HCT116 (cell line): ENCODE data around the gene KLF3. TPM values are rescaled to one million over a fixed set of nuclear protein-coding genes. Genes with fewer than 3 reads are reported as not detected.

Experiments used
- ATAC-seq: fragments of 200-7000 bp; cut with Tn5 transposase; 2 replicates; pipeline ENCODE4 v1.9.1; 2020; ENCODE audit warnings: mild to moderate bottlenecking, moderate library complexity
- BruUV-seq: library from RNA; stranded (reverse); fragments of 400-500 nt; replicated peaks from 2 replicates; lab custom pipeline; 2021; lab: Mats Ljungman, UMichigan
- CTCF ChIA-PET: fragments of 300-600 bp; sonication (Branson Sonifier 250); formaldehyde crosslinking; loops from one replicate; lab custom pipeline; 2021; ENCODE audit warnings: antibody characterized with exemption; lab: Charles Lee
- POLR2A ChIA-PET: fragments of 300-600, 350-600 bp; sonication (Branson Sonifier 250); formaldehyde crosslinking; loops from one replicate; lab custom pipeline; 2021; ENCODE audit warnings: antibody characterized with exemption; lab: Charles Lee
- RAD21 ChIA-PET, 2 experiments: fragments of 300-600 bp; sonication (Branson Sonifier 250); formaldehyde crosslinking; loops; one replicate each; lab custom pipeline; 2023; ENCODE audit warnings: low total read pairs in 2 of 2; ENCODE audit not compliant: uncharacterized antibody in 2 of 2, unreplicated experiment in 2 of 2, low non-redundant PET in 1 of 2; lab: Charles Lee
- DNase-seq: peaks from one replicate; pipeline ENCODE4 v3.0.0-alpha.2; 2010; ENCODE audit warnings: low read depth, low spot score
- H2AFZ ChIP-seq: fragments of 200-600 bp; shearing (Covaris generic), sonication (generic); 2 replicates; pipeline ENCODE4 v1.6.1; 2017; ENCODE audit warnings: low read depth, mixed run types, mixed read lengths, antibody characterized with exemption, low read length; ENCODE audit not compliant: poor library complexity, severe bottlenecking
- H3K27ac ChIP-seq: 2 replicates; pipeline ENCODE4 v1.5.1; 2012; ENCODE audit warnings: low read depth, low read length
- H3K27me3 ChIP-seq: fragments of 200-600 bp; sonication (generic); 2 replicates; pipeline ENCODE4 v1.6.1; 2016; ENCODE audit warnings: mixed run types, low read length, mixed read lengths; ENCODE audit not compliant: insufficient read depth
- H3K36me3 ChIP-seq, 2 experiments: fragments of 200-500 bp in 1 of 2; fragments of 200-600 bp in 1 of 2; sonication (Bioruptor generic) in 1 of 2; sonication (generic) in 1 of 2; 2 replicates each; pipeline versions ENCODE4 v1.5.1 to v1.6.1; 2014 to 2016; ENCODE audit warnings: low read length in 2 of 2, inconsistent platforms in 1 of 2, mixed read lengths in 1 of 2, mixed run types in 1 of 2; ENCODE audit not compliant: insufficient read depth in 2 of 2, control insufficient read depth in 1 of 2
- H3K4me1 ChIP-seq, 2 experiments: fragments of 200-600 bp in 1 of 2; sonication (generic) in 1 of 2; 2 replicates each; pipeline versions ENCODE4 v1.5.1 to v1.6.1; 2012 to 2017; ENCODE audit warnings: low read length in 2 of 2, inconsistent platforms in 1 of 2, mild to moderate bottlenecking in 1 of 2, mixed read lengths in 1 of 2, mixed run types in 1 of 2, moderate library complexity in 1 of 2; ENCODE audit not compliant: insufficient read depth in 2 of 2, control insufficient read depth in 1 of 2
- H3K4me2 ChIP-seq: fragments of 200-600 bp; sonication (generic); 2 replicates; pipeline ENCODE4 v1.6.1; 2017; ENCODE audit warnings: mixed run types, low read length, mixed read lengths
- H3K4me3 ChIP-seq, 2 experiments: fragments of 200-600 bp in 1 of 2; sonication (generic) in 1 of 2; replicated peaks in 1 of 2; 2 replicates each; pipeline ENCODE4 v1.5.1; 2011 to 2016; ENCODE audit warnings: low read length in 2 of 2, control low read depth in 1 of 2, low read depth in 1 of 2, mild to moderate bottlenecking in 1 of 2, mixed read lengths in 1 of 2, mixed run types in 1 of 2
- H3K79me2 ChIP-seq: fragments of 200-600 bp; sonication (generic); 2 replicates; pipeline ENCODE4 v1.6.1; 2017; ENCODE audit warnings: mild to moderate bottlenecking, mixed run types, low read length, moderate library complexity, mixed read lengths; ENCODE audit not compliant: insufficient read depth
- H3K9ac ChIP-seq: fragments of 200-600 bp; sonication (generic); 2 replicates; pipeline ENCODE4 v1.6.1; 2016; ENCODE audit warnings: low read length, mixed read lengths
- H3K9me2 ChIP-seq: fragments of 200-600 bp; sonication (generic), shearing (Covaris generic); 2 replicates; pipeline ENCODE4 v1.6.1; 2017; ENCODE audit warnings: mixed run types, mild to moderate bottlenecking, moderate library complexity; ENCODE audit not compliant: insufficient read depth
- H3K9me3 ChIP-seq, 2 experiments: fragments of 200-500 bp in 1 of 2; fragments of 200-600 bp in 1 of 2; sonication (Bioruptor generic) in 1 of 2; sonication (generic) in 1 of 2; 2 replicates each; pipeline ENCODE4 v1.6.1; 2014 to 2017; ENCODE audit warnings: low read length in 2 of 2, mixed read lengths in 2 of 2, inconsistent platforms in 1 of 2, low read depth in 1 of 2, mild to moderate bottlenecking in 1 of 2, mixed run types in 1 of 2, moderate library complexity in 1 of 2; ENCODE audit not compliant: control insufficient read depth in 1 of 2, insufficient read depth in 1 of 2
- H4K20me1 ChIP-seq: fragments of 200-600 bp; sonication (generic), shearing (Covaris generic); 2 replicates; pipeline ENCODE4 v1.6.1; 2017; ENCODE audit warnings: mixed run types, mild to moderate bottlenecking, moderate library complexity; ENCODE audit not compliant: insufficient read depth
- ATF3 ChIP-seq: IDR thresholded peaks from 2 replicates; pipeline ENCODE4 v1.6.1; 2012
- ELF1 ChIP-seq: IDR thresholded peaks from 2 replicates; pipeline ENCODE4 v1.6.1; 2012; ENCODE audit warnings: low read depth, borderline replicate concordance
- EZH2phosphoT487 ChIP-seq: fragments of 200-600 bp; IDR thresholded peaks from 2 replicates; pipeline ENCODE4 v1.6.1; 2018; ENCODE audit warnings: antibody characterized with exemption, borderline replicate concordance
- FOSL1 ChIP-seq: IDR thresholded peaks from 2 replicates; pipeline ENCODE4 v1.6.1; 2012; ENCODE audit warnings: low read depth
- POLR2A ChIP-seq: IDR thresholded peaks from 2 replicates; pipeline ENCODE4 v1.7.0; 2011; ENCODE audit warnings: borderline replicate concordance; ENCODE audit not compliant: insufficient read depth, insufficient read length; ENCODE audit errors: extremely low read depth
- POLR2AphosphoS5 ChIP-seq: IDR thresholded peaks from 2 replicates; pipeline ENCODE4 v1.6.1; 2011; ENCODE audit warnings: mild to moderate bottlenecking, low read depth, low read length, moderate library complexity
- RAD21 ChIP-seq: IDR thresholded peaks from 2 replicates; pipeline ENCODE4 v1.6.1; 2012; ENCODE audit warnings: low read depth, mild to moderate bottlenecking
- SIN3A ChIP-seq: IDR thresholded peaks from 2 replicates; pipeline ENCODE4 v1.6.1; 2012; ENCODE audit warnings: low read depth
- SP1 ChIP-seq: IDR thresholded peaks from 2 replicates; pipeline ENCODE4 v1.6.1; 2012; ENCODE audit warnings: low read depth
- SRF ChIP-seq: IDR thresholded peaks from 2 replicates; pipeline ENCODE4 v1.6.1; 2012; ENCODE audit warnings: low read depth
- ZFX ChIP-seq: fragments of 450-650 bp; IDR thresholded peaks from 2 replicates; pipeline ENCODE4 v1.6.1; 2017
- ZNF274 ChIP-seq: fragments of 200-500 bp; sonication (Bioruptor generic); IDR thresholded peaks from 2 replicates; pipeline ENCODE4 v1.6.1; 2014; ENCODE audit warnings: mild to moderate bottlenecking, low read depth, low read length, inconsistent platforms
- intact Hi-C: fragments of 100-400 bp; cut with micrococcal nuclease; formaldehyde crosslinking; loops from 2 replicates; pipeline ENCODE4 v1.10.0; 2022
- total RNA-seq: library from RNA; stranded (reverse); gene quantifications from one replicate; pipeline ENCODE4 v1.2.1, GENCODE V29; 2021; ENCODE audit not compliant: unreplicated experiment

The KLF3 gene
- total RNA-seq, 1 experiment from 2014 or later: 44.2 TPM

GRCh38 chr4:38677441-38677840 lies 13.4 kb downstream of the KLF3 start:
- Histone ChIP-seq H3K79me2 (peaks cover 93% of the 10 kb centered on the region), H3K9ac (no peak overlapping the region), H3K27ac (no peak overlapping the region), H3K4me2 (no peak overlapping the region), H3K27me3 (no peaks in the 10 kb centered on the region), H3K4me1 (peaks cover 34 to 36% of the 10 kb centered on the region in 2 experiments), H3K36me3 (peaks cover 3 to 15% of the 10 kb centered on the region in 2 experiments; a peak in 3 of 4 replicates), H3K4me3 (no peak overlapping the region), H4K20me1 (peaks cover 7% of the 10 kb centered on the region; the same call in 1 of the 2 replicates), H3K9me2 (no peaks in the 10 kb centered on the region), H2AFZ (no peak overlapping the region), H3K9me3 (no peaks in the 10 kb centered on the region)
- CTCF ChIA-PET: interaction anchor here (0.7 kb wide), 1 partner anchor 369 kb away, joined by 3 read pairs; no protein-coding TSS in a partner anchor
- DNase-seq (no peak), ATAC-seq (no peak)
- POLR2A ChIA-PET: no interaction called here
- no TSS peak for BruUV-seq
- TF ChIP-seq SIN3A (no peak), ZNF274 (no peak), POLR2AphosphoS5 (no peak), SRF (no peak), ELF1 (no peak), ATF3 (no peak), SP1 (no peak), FOSL1 (no peak)
- intact Hi-C loops: no loop called here
- RAD21 ChIA-PET: interaction anchor here in 1 of 2 experiments (1.0 kb wide), 1 partner anchor 10 kb away, joined by 3 read pairs; no protein-coding TSS in a partner anchor

DNA sequence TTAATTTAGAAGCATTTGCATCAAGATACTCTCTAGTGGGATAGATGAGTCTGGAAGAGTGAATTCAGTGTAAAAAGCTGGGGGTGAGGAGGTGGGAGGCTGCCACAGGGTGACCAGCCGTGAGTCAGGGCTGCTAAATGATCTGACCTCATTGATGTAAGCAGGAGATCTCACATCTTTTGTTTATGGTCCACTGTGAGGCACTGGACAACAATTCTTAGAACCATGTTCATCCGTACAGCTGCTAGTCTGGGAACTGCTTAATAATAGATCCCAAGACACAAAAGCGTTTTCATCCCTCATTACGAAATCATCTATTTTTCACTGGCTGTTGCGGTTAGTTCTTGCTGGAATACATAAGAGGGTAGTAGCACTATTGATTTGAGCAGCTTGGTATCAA lies 14.1 kb downstream of the KLF3 start:
- intact Hi-C loops: no loop called here
- H3K9ac ChIP-seq: no peak overlapping the region
- CTCF ChIA-PET: no interaction called here

More for the DNA sequence above, 14.1 kb downstream of the KLF3 start:
- Histone ChIP-seq H3K4me3 (no peak overlapping the region), H3K9me2 (no peaks in the 10 kb centered on the region), H3K79me2 (peaks cover 93% of the 10 kb centered on the region), H3K36me3 (peaks cover 3 to 19% of the 10 kb centered on the region in 2 experiments; a peak in 3 of 4 replicates), H3K27ac (no peak overlapping the region), H3K9me3 (no peaks in the 10 kb centered on the region), H4K20me1 (peaks cover 7% of the 10 kb centered on the region; the same call in 1 of the 2 replicates), H2AFZ (no peak overlapping the region), H3K4me1 (peaks cover 28 to 29% of the 10 kb centered on the region in 2 experiments), H3K4me2 (no peak overlapping the region), H3K27me3 (no peaks in the 10 kb centered on the region)
- TF ChIP-seq POLR2A (no peak), ELF1 (no peak), FOSL1 (no peak), EZH2phosphoT487 (no peak), ZFX (no peak), RAD21 (no peak)
- ATAC-seq (no peak), DNase-seq (no peak)
- BruUV-seq: no TSS peak
- RAD21 ChIA-PET: no interaction called here
- POLR2A ChIA-PET: no interaction called here
